Chondrocyte (in vitro differentiated cells): Measurements from ENCODE around the gene SMG6. TPM values are rescaled to one million over a fixed set of nuclear protein-coding genes. Genes with fewer than 3 reads are reported as not detected.

Experiments
- DNase-seq: peaks from one replicate; pipeline ENCODE4 v3.0.0; 2021; ENCODE audit warnings: mixed read lengths, low spot score
- H3K27ac Mint-ChIP-seq: one replicate; pipeline ENCODE4 v1.8.0; 2021; ENCODE audit warnings: mild to moderate bottlenecking, moderate library complexity, mixed read lengths; ENCODE audit not compliant: unreplicated experiment
- H3K27me3 Mint-ChIP-seq: 2 replicates; pipeline ENCODE4 v1.8.0; 2021; ENCODE audit warnings: low read depth, mixed read lengths
- H3K36me3 Mint-ChIP-seq: 2 replicates; pipeline ENCODE4 v1.8.0; 2021; ENCODE audit warnings: low read depth, mixed read lengths
- H3K4me1 Mint-ChIP-seq: 2 replicates; pipeline ENCODE4 v1.8.0; 2021; ENCODE audit warnings: low read depth, mild to moderate bottlenecking, mixed read lengths
- H3K4me3 Mint-ChIP-seq: one replicate; pipeline ENCODE4 v1.8.0; 2021; ENCODE audit warnings: mild to moderate bottlenecking, moderate library complexity, mixed read lengths; ENCODE audit not compliant: unreplicated experiment
- H3K9me3 Mint-ChIP-seq: 2 replicates; pipeline ENCODE4 v1.8.0; 2021; ENCODE audit warnings: low read depth, mixed read lengths
- CTCF ChIP-seq: fragments of 200-600 bp; sonication (generic); IDR thresholded peaks from 2 replicates; pipeline ENCODE4 v1.5.0; 2021; ENCODE audit warnings: antibody characterized with exemption, mild to moderate bottlenecking, moderate library complexity
- total RNA-seq: library from RNA; stranded (reverse); gene quantifications from 3 replicates; pipeline ENCODE4 v1.2.1, GENCODE V29; 2021

SMG6 gene
- total RNA-seq, 1 donor from 2014 or later, result 33.6 TPM

GRCh38 chr17:2051933-2052559 lies 251.5 kb downstream of the SMG6 start:
- TF ChIP-seq CTCF, result no peak
- H3K27me3 Mint-ChIP-seq, result no peaks in the 10 kb centered on the region
- H3K9me3 Mint-ChIP-seq, result no peaks in the 10 kb centered on the region
- DNase-seq, result no peak
- no peak overlapping the region for H3K4me3 Mint-ChIP-seq
- no peak overlapping the region for H3K27ac Mint-ChIP-seq
- no peaks in the 10 kb centered on the region for H3K36me3 Mint-ChIP-seq
- peaks cover 20% of the 10 kb centered on the region for H3K4me1 Mint-ChIP-seq

GRCh38 chr17:2051061-2051932 lies 252.3 kb downstream of the SMG6 start:
- no peak overlapping the region for H3K27ac Mint-ChIP-seq
- peak overlapping the region; percentile 59 for H3K4me3 Mint-ChIP-seq
- H3K9me3 Mint-ChIP-seq, result no peaks in the 10 kb centered on the region
- H3K27me3 Mint-ChIP-seq, result no peaks in the 10 kb centered on the region
- no peak for DNase-seq
- peaks cover 20% of the 10 kb centered on the region for H3K4me1 Mint-ChIP-seq
- no peaks in the 10 kb centered on the region for H3K36me3 Mint-ChIP-seq
- no peak for TF ChIP-seq CTCF

GRCh38 chr17:2050300-2051060 lies 253.1 kb downstream of the SMG6 start:
- Mint-ChIP-seq H3K27me3 (no peaks in the 10 kb centered on the region), H3K36me3 (no peaks in the 10 kb centered on the region), H3K4me3 (no peak overlapping the region), H3K27ac (no peak overlapping the region), H3K9me3 (no peaks in the 10 kb centered on the region), H3K4me1 (peaks cover 20% of the 10 kb centered on the region)
- TF ChIP-seq CTCF, result no peak
- DNase-seq, result no peak

GRCh38 chr17:2049333-2050299 lies 254.0 kb downstream of the SMG6 start:
- no peak for DNase-seq
- H3K4me1 Mint-ChIP-seq, result peaks cover 23% of the 10 kb centered on the region
- H3K27ac Mint-ChIP-seq, result peak overlapping the region; percentile 88
- no peak for TF ChIP-seq CTCF
- H3K27me3 Mint-ChIP-seq, result no peaks in the 10 kb centered on the region
- no peaks in the 10 kb centered on the region for H3K9me3 Mint-ChIP-seq
- peak overlapping the region; percentile 73 for H3K4me3 Mint-ChIP-seq
- H3K36me3 Mint-ChIP-seq, result peaks cover under 1% of the 10 kb centered on the region
